ENCODE results near the gene NEGR1. TPM values are rescaled to one million over a fixed set of nuclear protein-coding genes. Genes with fewer than 3 reads are reported as not detected.

NEGR1 gene
- total RNA-seq, 4 donors from 2014 or later, result 34.5 to 58.8 (median 48.5) TPM

GRCh38 chr1:71834601-71835441, 447.5 kb downstream of the NEGR1 start:
- H3K27me3 ChIP-seq, result no peaks in the 10 kb centered on the region
- no peak overlapping the region for H3K4me3 ChIP-seq
- no peaks in the 10 kb centered on the region for H3K9me3 ChIP-seq
- no peak overlapping the region for H3K27ac ChIP-seq (replicated peaks in 1 of 4)
- no peaks in the 10 kb centered on the region for H3K36me3 ChIP-seq
- intact Hi-C loops (cut with DNase I), result no loop called here
- TF ChIP-seq POLR2A (IDR thresholded peaks at IDR 0.05; ENCODE audit: low read depth) (no peak), POLR2AphosphoS5 (IDR thresholded peaks at IDR 0.05) (no peak), EP300 (IDR thresholded peaks at IDR 0.05) (no peak)
- TF ChIP-seq, protein P1, sequence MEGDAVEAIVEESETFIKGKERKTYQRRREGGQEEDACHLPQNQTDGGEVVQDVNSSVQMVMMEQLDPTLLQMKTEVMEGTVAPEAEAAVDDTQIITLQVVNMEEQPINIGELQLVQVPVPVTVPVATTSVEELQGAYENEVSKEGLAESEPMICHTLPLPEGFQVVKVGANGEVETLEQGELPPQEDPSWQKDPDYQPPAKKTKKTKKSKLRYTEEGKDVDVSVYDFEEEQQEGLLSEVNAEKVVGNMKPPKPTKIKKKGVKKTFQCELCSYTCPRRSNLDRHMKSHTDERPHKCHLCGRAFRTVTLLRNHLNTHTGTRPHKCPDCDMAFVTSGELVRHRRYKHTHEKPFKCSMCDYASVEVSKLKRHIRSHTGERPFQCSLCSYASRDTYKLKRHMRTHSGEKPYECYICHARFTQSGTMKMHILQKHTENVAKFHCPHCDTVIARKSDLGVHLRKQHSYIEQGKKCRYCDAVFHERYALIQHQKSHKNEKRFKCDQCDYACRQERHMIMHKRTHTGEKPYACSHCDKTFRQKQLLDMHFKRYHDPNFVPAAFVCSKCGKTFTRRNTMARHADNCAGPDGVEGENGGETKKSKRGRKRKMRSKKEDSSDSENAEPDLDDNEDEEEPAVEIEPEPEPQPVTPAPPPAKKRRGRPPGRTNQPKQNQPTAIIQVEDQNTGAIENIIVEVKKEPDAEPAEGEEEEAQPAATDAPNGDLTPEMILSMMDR (IDR thresholded peaks at IDR 0.05), result no peak
- DNase-seq (ENCODE audit: extremely low spot score), result no peak
- WGBS, result 45% methylated on average over 4 of the region's 4 CpGs
- H3K4me1 ChIP-seq, result peaks cover 6 to 14% (median 9%) of the 10 kb centered on the region in 4 donors

- Histone ChIP-seq H3K4me1 (peaks cover 6 to 14% (median 9%) of the 10 kb centered on the region in 4 donors), H3K4me3 (no peak overlapping the region), H3K27ac (replicated peaks in 1 of 4) (no peak overlapping the region), H3K36me3 (no peaks in the 10 kb centered on the region), H3K27me3 (no peaks in the 10 kb centered on the region), H3K9me3 (no peaks in the 10 kb centered on the region)
- TF ChIP-seq, protein P1 (IDR thresholded peaks at IDR 0.05), result no peak
- TF ChIP-seq POLR2A (IDR thresholded peaks at IDR 0.05; ENCODE audit: low read depth), result no peak
- TF ChIP-seq EP300 (IDR thresholded peaks at IDR 0.05), result no peak
- TF ChIP-seq POLR2AphosphoS5 (IDR thresholded peaks at IDR 0.05), result no peak
- WGBS, result 81% methylated on average over 4 of the region's 4 CpGs
- DNase-seq (ENCODE audit: extremely low spot score), result no peak
- intact Hi-C loops (cut with DNase I), result no loop called here
Observed at GRCh38 chr1:71831646-71832045, 450.7 kb downstream of the NEGR1 start.

GRCh38 chr1:71829346-71829745, 453.0 kb downstream of the NEGR1 start:
- DNase-seq (ENCODE audit: extremely low spot score), result no peak
- intact Hi-C loops (cut with DNase I), result no loop called here
- H3K4me1 ChIP-seq, result peaks cover 0 to 3% (median 1%) of the 10 kb centered on the region in 4 donors
- H3K27me3 ChIP-seq, result no peaks in the 10 kb centered on the region
- WGBS, result 85% methylated on average over 8 of the region's 8 CpGs
- no peaks in the 10 kb centered on the region for H3K9me3 ChIP-seq
- no peaks in the 10 kb centered on the region for H3K36me3 ChIP-seq
- H3K27ac ChIP-seq (replicated peaks in 1 of 4), result no peak overlapping the region
- no peak overlapping the region for H3K4me3 ChIP-seq
- TF ChIP-seq POLR2AphosphoS5 (IDR thresholded peaks at IDR 0.05) (no peak), EP300 (IDR thresholded peaks at IDR 0.05) (no peak), POLR2A (IDR thresholded peaks at IDR 0.05; ENCODE audit: low read depth) (no peak)
- TF ChIP-seq, protein P1 (IDR thresholded peaks at IDR 0.05), result no peak

GRCh38 chr1:71828431-71829012, 453.8 kb downstream of the NEGR1 start:
- intact Hi-C loops (cut with DNase I), result no loop called here
- no peaks in the 10 kb centered on the region for H3K4me1 ChIP-seq
- no peak overlapping the region for H3K4me3 ChIP-seq
- H3K27ac ChIP-seq (replicated peaks in 1 of 4), result no peak overlapping the region
- TF ChIP-seq POLR2A (IDR thresholded peaks at IDR 0.05; ENCODE audit: low read depth), result no peak
- H3K9me3 ChIP-seq, result no peaks in the 10 kb centered on the region
- H3K27me3 ChIP-seq, result no peaks in the 10 kb centered on the region
- 68% methylated on average over 3 of the region's 3 CpGs for WGBS
- no peaks in the 10 kb centered on the region for H3K36me3 ChIP-seq
- no peak for DNase-seq (ENCODE audit: extremely low spot score)

DNA sequence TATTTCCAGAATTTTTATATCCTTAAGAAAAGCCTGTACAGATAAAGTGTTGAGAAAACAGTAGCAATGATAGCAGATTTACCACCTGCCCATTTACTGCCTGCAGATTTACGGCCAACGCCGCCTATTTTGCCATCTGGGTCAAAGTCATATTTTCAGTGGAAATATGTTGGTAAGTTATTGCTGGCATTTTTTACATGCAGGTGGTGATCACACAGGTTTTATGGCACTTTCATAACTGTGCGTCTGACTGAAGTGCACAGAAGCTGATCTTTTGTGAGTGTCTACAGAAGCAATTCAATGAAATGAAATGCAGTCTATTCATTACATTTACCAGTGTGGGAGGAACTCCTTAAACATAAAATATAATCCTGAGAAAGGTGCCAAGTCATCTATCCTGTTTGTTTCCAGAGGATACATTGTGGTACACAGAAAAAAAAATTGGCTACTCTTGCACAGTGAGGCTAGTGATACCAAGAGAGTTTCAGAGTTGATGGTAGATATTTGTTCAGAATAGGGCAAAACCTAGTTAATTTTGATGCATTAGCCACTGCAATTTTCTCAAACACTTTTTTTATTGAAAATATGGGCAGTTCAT, 458.5 kb downstream of the NEGR1 start:
- TF ChIP-seq POLR2AphosphoS5 (IDR thresholded peaks at IDR 0.05) (no peak), POLR2A (IDR thresholded peaks at IDR 0.05; ENCODE audit: low read depth) (no peak), EP300 (IDR thresholded peaks at IDR 0.05) (no peak)
- TF ChIP-seq, protein P1 (IDR thresholded peaks at IDR 0.05), result no peak
- Histone ChIP-seq H3K27ac (replicated peaks in 1 of 4) (no peak overlapping the region), H3K27me3 (no peaks in the 10 kb centered on the region), H3K4me3 (no peak overlapping the region), H3K9me3 (no peaks in the 10 kb centered on the region), H3K36me3 (no peaks in the 10 kb centered on the region), H3K4me1 (no peaks in the 10 kb centered on the region)
- 93% methylated on average over 4 of the region's 4 CpGs for WGBS
- intact Hi-C loops (cut with DNase I), result no loop called here
- DNase-seq (ENCODE audit: extremely low spot score), result no peak
